ENCODE results near the gene NISCH. TPM values are rescaled to one million over a fixed set of nuclear protein-coding genes. Genes with fewer than 3 reads are reported as not detected.

NISCH gene
- total RNA-seq, 1 donor from 2014 or later: 70.0 TPM

GRCh38 chr3:52456169-52456799 lies 880 bp downstream of the NISCH start:
- no peak for DNase-seq (ENCODE audit: low spot score)
- Mint-ChIP-seq H3K4me1 (ENCODE audit: low read depth) (peaks cover 27% of the 10 kb centered on the region), H3K36me3 (ENCODE audit: low read depth) (peaks cover 26% of the 10 kb centered on the region), H3K27me3 (ENCODE audit: low read depth) (no peaks in the 10 kb centered on the region), H3K4me3 (ENCODE audit: low read depth) (peak overlapping the region; percentile 94), H3K9me3 (no peaks in the 10 kb centered on the region), H3K27ac (peak overlapping the region; percentile 92)
- intact Hi-C loops (cut with micrococcal nuclease): loop anchor here (10.0 kb wide), 1 partner anchor 229 kb away; the partner anchor contains the start of genes GNL3 and PBRM1

- no peaks in the 10 kb centered on the region for H3K27me3 Mint-ChIP-seq (ENCODE audit: low read depth)
- H3K27ac Mint-ChIP-seq: peak overlapping the region; percentile 92
- no peaks in the 10 kb centered on the region for H3K9me3 Mint-ChIP-seq
- intact Hi-C loops (cut with micrococcal nuclease): loop anchor here (10.0 kb wide), 1 partner anchor 228 kb away; the partner anchor contains the start of genes GNL3 and PBRM1
- H3K4me1 Mint-ChIP-seq (ENCODE audit: low read depth): peaks cover 27% of the 10 kb centered on the region
- peak overlapping the region; percentile 94 for H3K4me3 Mint-ChIP-seq (ENCODE audit: low read depth)
- no peak for DNase-seq (ENCODE audit: low spot score)
- H3K36me3 Mint-ChIP-seq (ENCODE audit: low read depth): peaks cover 26% of the 10 kb centered on the region
Observed at GRCh38 chr3:52456800-52457183, 1.4 kb downstream of the NISCH start.

- Mint-ChIP-seq H3K4me3 (ENCODE audit: low read depth) (no peak overlapping the region), H3K27me3 (ENCODE audit: low read depth) (no peaks in the 10 kb centered on the region), H3K9me3 (no peaks in the 10 kb centered on the region), H3K4me1 (ENCODE audit: low read depth) (peaks cover 30% of the 10 kb centered on the region), H3K36me3 (ENCODE audit: low read depth) (peaks cover 34% of the 10 kb centered on the region), H3K27ac (no peak overlapping the region)
- no peak for DNase-seq (ENCODE audit: low spot score)
- intact Hi-C loops (cut with micrococcal nuclease): loop anchor here (10.0 kb wide), 1 partner anchor 227 kb away; the partner anchor contains the start of genes GNL3 and PBRM1
Observed at GRCh38 chr3:52458031-52458760, 2.8 kb downstream of the NISCH start.

GRCh38 chr3:52458770-52459545 lies 3.6 kb downstream of the NISCH start:
- Mint-ChIP-seq H3K4me1 (ENCODE audit: low read depth) (peaks cover 28% of the 10 kb centered on the region), H3K9me3 (no peaks in the 10 kb centered on the region), H3K36me3 (ENCODE audit: low read depth) (peaks cover 37% of the 10 kb centered on the region), H3K27ac (no peak overlapping the region), H3K27me3 (ENCODE audit: low read depth) (no peaks in the 10 kb centered on the region), H3K4me3 (ENCODE audit: low read depth) (no peak overlapping the region)
- intact Hi-C loops (cut with micrococcal nuclease): loop anchor here (10.0 kb wide), 1 partner anchor 226 kb away; the partner anchor contains the start of genes GNL3 and PBRM1
- DNase-seq (ENCODE audit: low spot score): no peak

- DNase-seq (ENCODE audit: low spot score): no peak
- Mint-ChIP-seq H3K27ac (no peak overlapping the region), H3K4me1 (ENCODE audit: low read depth) (peaks cover 14% of the 10 kb centered on the region), H3K9me3 (no peaks in the 10 kb centered on the region), H3K36me3 (ENCODE audit: low read depth) (peaks cover 44% of the 10 kb centered on the region), H3K27me3 (ENCODE audit: low read depth) (no peaks in the 10 kb centered on the region), H3K4me3 (ENCODE audit: low read depth) (no peak overlapping the region)
- intact Hi-C loops (cut with micrococcal nuclease): no loop called here
Observed at GRCh38 chr3:52461874-52462273, 6.5 kb downstream of the NISCH start.

GRCh38 chr3:52463416-52463815 lies 8.0 kb downstream of the NISCH start:
- H3K4me3 Mint-ChIP-seq (ENCODE audit: low read depth): no peak overlapping the region
- DNase-seq (ENCODE audit: low spot score): no peak
- intact Hi-C loops (cut with micrococcal nuclease): no loop called here
- H3K27me3 Mint-ChIP-seq (ENCODE audit: low read depth): no peaks in the 10 kb centered on the region
- H3K27ac Mint-ChIP-seq: no peak overlapping the region
- peaks cover 7% of the 10 kb centered on the region for H3K4me1 Mint-ChIP-seq (ENCODE audit: low read depth)
- H3K9me3 Mint-ChIP-seq: no peaks in the 10 kb centered on the region
- peaks cover 35% of the 10 kb centered on the region for H3K36me3 Mint-ChIP-seq (ENCODE audit: low read depth)

- no peaks in the 10 kb centered on the region for H3K27me3 Mint-ChIP-seq (ENCODE audit: low read depth)
- H3K9me3 Mint-ChIP-seq: no peaks in the 10 kb centered on the region
- peaks cover 2% of the 10 kb centered on the region for H3K4me1 Mint-ChIP-seq (ENCODE audit: low read depth)
- H3K4me3 Mint-ChIP-seq (ENCODE audit: low read depth): no peak overlapping the region
- DNase-seq (ENCODE audit: low spot score): no peak
- H3K36me3 Mint-ChIP-seq (ENCODE audit: low read depth): peaks cover 36% of the 10 kb centered on the region
- H3K27ac Mint-ChIP-seq: no peak overlapping the region
- intact Hi-C loops (cut with micrococcal nuclease): no loop called here
Observed at GRCh38 chr3:52468336-52468735, 12.9 kb downstream of the NISCH start.

GRCh38 chr3:52469001-52469400 lies 13.6 kb downstream of the NISCH start:
- H3K9me3 Mint-ChIP-seq: no peaks in the 10 kb centered on the region
- H3K4me3 Mint-ChIP-seq (ENCODE audit: low read depth): no peak overlapping the region
- H3K4me1 Mint-ChIP-seq (ENCODE audit: low read depth): peaks cover 2% of the 10 kb centered on the region
- no peak overlapping the region for H3K27ac Mint-ChIP-seq
- intact Hi-C loops (cut with micrococcal nuclease): no loop called here
- no peaks in the 10 kb centered on the region for H3K27me3 Mint-ChIP-seq (ENCODE audit: low read depth)
- DNase-seq (ENCODE audit: low spot score): no peak
- H3K36me3 Mint-ChIP-seq (ENCODE audit: low read depth): peaks cover 41% of the 10 kb centered on the region

- no peak for DNase-seq (ENCODE audit: low spot score)
- H3K4me1 Mint-ChIP-seq (ENCODE audit: low read depth): no peaks in the 10 kb centered on the region
- H3K36me3 Mint-ChIP-seq (ENCODE audit: low read depth): peaks cover 50% of the 10 kb centered on the region
- no peak overlapping the region for H3K4me3 Mint-ChIP-seq (ENCODE audit: low read depth)
- H3K9me3 Mint-ChIP-seq: no peaks in the 10 kb centered on the region
- H3K27me3 Mint-ChIP-seq (ENCODE audit: low read depth): no peaks in the 10 kb centered on the region
- intact Hi-C loops (cut with micrococcal nuclease): no loop called here
- no peak overlapping the region for H3K27ac Mint-ChIP-seq
Observed at GRCh38 chr3:52470920-52471319, 15.5 kb downstream of the NISCH start.

- DNase-seq (ENCODE audit: low spot score): no peak
- H3K36me3 Mint-ChIP-seq (ENCODE audit: low read depth): peaks cover 53% of the 10 kb centered on the region
- H3K4me1 Mint-ChIP-seq (ENCODE audit: low read depth): no peaks in the 10 kb centered on the region
- H3K9me3 Mint-ChIP-seq: no peaks in the 10 kb centered on the region
- H3K27me3 Mint-ChIP-seq (ENCODE audit: low read depth): no peaks in the 10 kb centered on the region
- no peak overlapping the region for H3K4me3 Mint-ChIP-seq (ENCODE audit: low read depth)
- intact Hi-C loops (cut with micrococcal nuclease): no loop called here
- H3K27ac Mint-ChIP-seq: no peak overlapping the region
Observed at GRCh38 chr3:52471371-52472238, 16.2 kb downstream of the NISCH start.

- Mint-ChIP-seq H3K27me3 (ENCODE audit: low read depth) (no peaks in the 10 kb centered on the region), H3K27ac (no peak overlapping the region), H3K4me1 (ENCODE audit: low read depth) (no peaks in the 10 kb centered on the region), H3K36me3 (ENCODE audit: low read depth) (peaks cover 58% of the 10 kb centered on the region), H3K4me3 (ENCODE audit: low read depth) (no peak overlapping the region), H3K9me3 (no peaks in the 10 kb centered on the region)
- intact Hi-C loops (cut with micrococcal nuclease): no loop called here
- no peak for DNase-seq (ENCODE audit: low spot score)
Observed at GRCh38 chr3:52472239-52473000, 17.0 kb downstream of the NISCH start.
